GM19023 (cell line): ENCODE measurements around the gene TMEM132C.
"Not testable (repeated sequence)": the region's sequence is repeated elsewhere in the genome, so short reads cannot be mapped to it uniquely, and the experiment has no call there.

Source experiments
- ATAC-seq: cut with Tn5 transposase; IDR thresholded peaks from one replicate; pipeline ENCODE4 v1.9.1; 2021; ENCODE audit warnings: mild to moderate bottlenecking, moderate library complexity; ENCODE audit not compliant: unreplicated experiment

The TMEM132C gene

GRCh38 chr12:128603573-128604115, 336.7 kb downstream of the TMEM132C start:
- ATAC-seq: no peak

- not testable (repeated sequence) for ATAC-seq
Measured at GRCh38 chr12:128604219-128604618, 337.2 kb downstream of the TMEM132C start.

- ATAC-seq: no peak
Measured at GRCh38 chr12:128606051-128606450, 339.1 kb downstream of the TMEM132C start.

DNA sequence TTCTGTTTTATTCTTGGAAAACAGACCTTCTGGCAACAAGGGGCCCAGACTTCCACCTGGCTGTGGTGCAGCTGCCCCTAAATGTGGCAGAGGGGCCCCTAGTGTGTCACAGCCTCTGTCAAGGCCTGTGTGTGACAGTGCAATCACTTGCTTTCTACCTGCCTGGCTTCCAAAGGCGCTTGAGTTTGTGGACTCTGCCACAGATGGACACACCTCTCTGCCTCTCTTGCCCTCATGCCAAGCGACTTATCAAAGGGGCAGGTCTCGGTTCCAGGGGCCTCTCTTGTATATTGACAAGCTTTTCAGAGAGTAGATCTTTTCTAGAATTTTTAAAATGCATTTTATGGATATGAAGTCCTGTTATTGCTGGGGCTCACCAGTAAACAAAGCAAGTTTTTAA, 339.6 kb downstream of the TMEM132C start:
- no peak for ATAC-seq

- ATAC-seq: no peak
Measured at GRCh38 chr12:128606970-128607369, 340.0 kb downstream of the TMEM132C start.

GRCh38 chr12:128607641-128608040, 340.7 kb downstream of the TMEM132C start:
- no peak for ATAC-seq

DNA sequence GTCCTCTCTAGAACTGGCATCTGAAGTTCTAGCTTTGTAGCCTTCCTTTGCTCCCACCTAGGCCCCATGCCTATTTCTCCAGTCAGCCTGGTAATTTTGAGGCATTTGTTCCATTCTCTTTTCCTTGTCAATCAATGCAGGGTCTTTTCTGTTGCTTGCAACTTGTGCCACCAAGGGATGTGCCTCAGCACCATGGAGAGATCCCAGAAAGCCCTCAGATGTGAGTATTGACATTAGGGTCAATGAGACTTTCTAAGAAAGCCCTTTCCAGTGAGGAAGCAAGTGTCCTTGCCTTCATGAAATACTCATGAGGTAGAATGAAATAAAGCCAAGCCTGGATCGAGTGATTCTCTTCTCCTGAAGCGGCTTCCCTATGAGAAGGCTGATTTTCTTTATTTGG, 342.9 kb downstream of the TMEM132C start:
- ATAC-seq: no peak

GRCh38 chr12:128611736-128612135, 344.8 kb downstream of the TMEM132C start:
- no peak for ATAC-seq

DNA sequence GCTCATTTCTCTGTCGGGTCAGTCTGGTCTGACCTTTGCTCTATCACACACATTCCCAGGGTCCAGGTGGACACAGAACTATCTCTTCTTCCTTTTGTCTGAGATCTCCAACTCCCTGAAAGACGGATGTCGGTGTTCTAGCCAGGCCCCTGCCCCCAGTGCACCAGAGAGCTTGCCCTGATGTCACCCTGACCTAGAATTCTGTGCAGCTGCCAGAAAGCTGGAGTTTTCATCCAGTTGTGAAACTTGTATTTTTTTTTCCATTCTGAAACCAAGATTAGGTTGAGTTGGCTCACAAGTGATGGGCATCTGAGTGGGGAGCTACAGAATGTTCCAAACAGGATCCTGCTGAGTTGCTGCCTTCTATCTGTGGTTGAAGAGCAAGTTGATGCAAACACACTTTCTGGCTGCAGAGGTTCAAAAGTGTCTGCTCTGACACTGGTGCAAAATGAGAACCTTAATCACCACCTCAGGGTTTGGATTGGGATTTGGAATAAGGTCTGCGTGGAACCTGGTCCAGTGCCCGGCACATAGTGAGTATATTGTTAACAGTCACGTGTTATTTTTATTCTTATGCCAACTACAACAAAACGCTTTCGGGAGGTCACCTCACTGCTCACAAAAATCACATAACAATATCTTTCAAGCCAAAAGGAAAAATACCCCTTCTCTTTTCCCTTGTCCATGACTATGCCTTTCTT, 345.3 kb downstream of the TMEM132C start:
- no peak for ATAC-seq

GRCh38 chr12:128613837-128614590, 347.0 kb downstream of the TMEM132C start:
- ATAC-seq: no peak

GRCh38 chr12:128617304-128617833, 350.4 kb downstream of the TMEM132C start:
- ATAC-seq: no peak

DNA sequence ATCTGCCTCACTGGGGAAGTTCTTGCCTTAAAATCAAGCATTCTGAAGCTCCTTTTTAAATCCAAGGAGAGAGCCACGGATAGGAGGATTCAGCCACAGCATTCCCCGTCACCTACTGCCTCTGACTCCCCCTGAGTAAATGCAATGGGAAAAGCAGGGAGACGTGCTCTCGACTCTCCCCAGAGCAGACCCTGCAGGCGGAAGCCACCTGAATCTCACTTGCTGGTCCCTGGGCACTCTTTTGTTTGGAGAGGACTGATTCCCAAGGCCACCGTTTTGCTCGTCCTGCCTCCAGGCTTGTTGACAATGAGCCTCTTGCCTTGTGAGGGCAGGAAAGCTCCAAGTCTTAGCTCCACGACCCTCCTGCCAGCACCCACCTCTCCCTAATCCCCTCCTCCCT, 352.3 kb downstream of the TMEM132C start:
- ATAC-seq: no peak

- no peak for ATAC-seq
Measured at GRCh38 chr12:128621304-128621703, 354.3 kb downstream of the TMEM132C start.

- ATAC-seq: no peak
Measured at GRCh38 chr12:128623748-128624147, 356.8 kb downstream of the TMEM132C start.

- no peak for ATAC-seq
Measured at GRCh38 chr12:128626808-128627320, 359.9 kb downstream of the TMEM132C start.

DNA sequence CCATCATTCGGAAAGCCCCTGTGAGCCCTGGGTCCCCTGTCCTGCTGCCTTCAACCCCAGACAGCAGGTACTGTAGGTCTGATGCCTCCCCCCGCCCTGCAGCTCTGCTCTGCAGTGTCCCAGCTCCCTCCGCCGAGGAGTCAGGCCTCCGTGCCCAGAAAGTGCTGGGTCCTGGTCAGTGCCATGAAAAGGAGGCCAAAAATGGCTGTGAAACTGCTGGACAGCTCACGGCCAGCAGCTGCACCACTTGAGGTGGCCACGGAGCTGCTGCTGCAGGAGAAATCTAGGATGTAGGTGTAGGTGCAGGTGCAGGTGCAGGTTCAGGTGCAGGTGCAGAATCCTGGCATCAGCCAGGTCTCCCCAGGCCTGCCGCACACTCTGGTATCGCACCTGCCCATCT, 360.7 kb downstream of the TMEM132C start:
- no peak for ATAC-seq

DNA sequence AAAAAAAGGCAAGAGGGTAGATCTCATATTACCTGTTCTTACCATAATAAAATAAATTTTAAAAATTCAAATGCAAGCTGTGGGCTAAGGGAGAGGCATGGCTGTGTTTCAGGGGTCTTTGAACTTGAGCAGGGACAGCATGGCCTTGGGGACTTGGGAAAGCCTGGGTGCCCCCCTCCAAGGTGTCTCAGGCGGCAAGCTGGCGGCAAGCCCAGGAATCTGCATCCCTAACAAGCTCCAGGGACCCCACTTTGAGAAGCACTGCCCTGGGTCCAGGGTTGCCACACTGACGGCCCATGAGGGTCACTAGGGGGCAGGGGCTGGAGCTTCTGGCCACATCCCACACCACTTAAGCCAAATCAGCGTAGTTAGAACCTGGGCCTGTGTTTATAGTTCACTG, 363.0 kb downstream of the TMEM132C start:
- ATAC-seq: no peak

GRCh38 chr12:128637642-128638606, 371.0 kb downstream of the TMEM132C start:
- ATAC-seq: peak; percentile 96

DNA sequence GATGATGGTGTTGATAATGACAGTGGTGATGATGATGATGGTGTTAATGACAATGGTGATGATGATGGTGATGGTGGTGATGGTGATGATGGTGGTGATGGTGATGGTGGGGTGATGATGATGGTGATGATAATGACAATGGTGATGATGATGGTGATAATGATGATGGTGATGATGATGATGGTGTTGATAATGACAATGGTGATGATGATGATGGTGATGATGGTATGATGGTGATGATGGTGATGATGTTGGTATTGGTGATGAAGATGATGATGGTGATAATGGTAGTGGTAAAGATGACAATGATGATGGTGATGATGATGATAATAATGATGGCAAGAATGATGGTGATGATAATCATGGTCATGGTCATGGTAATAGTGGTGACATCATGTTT, 372.1 kb downstream of the TMEM132C start:
- no peak for ATAC-seq

DNA sequence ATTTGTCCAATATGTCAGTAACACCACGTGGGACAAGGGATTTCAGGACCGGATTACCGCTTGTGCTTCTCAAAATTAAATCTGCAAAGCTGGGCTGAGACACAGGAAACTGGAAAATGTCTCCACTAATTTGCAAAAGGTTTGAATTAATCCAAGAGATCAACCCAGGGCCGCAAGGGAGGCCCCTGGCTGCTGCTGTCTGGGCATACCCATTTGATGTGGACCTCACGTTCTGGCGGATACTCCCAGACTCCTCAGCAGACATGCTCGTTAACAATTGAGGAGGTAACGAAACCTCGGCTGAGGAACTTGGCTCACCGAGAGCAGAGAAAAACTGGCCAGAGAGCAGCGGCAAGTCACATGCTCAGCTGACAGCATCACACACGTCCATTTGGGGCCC, 376.2 kb downstream of the TMEM132C start:
- no peak for ATAC-seq
